GM12878 (cell line): ENCODE measurements around the gene EMC1. TPM values are rescaled to one million over a fixed set of nuclear protein-coding genes. Genes with fewer than 3 reads are reported as not detected.

ENCODE experiments used
- ATAC-seq: fragments of 200-7000 bp; cut with Tn5 transposase; 3 replicates; pipeline ENCODE4 v1.9.1; 2020; ENCODE audit warnings: mild to moderate bottlenecking, moderate library complexity
- BruUV-seq: library from RNA; stranded (reverse); fragments of 400-500 nt; replicated peaks from 2 replicates; lab custom pipeline; 2021; lab: Mats Ljungman, UMichigan
- CTCF ChIA-PET: fragments of 300-600 bp; sonication (Branson Sonifier 250); formaldehyde crosslinking; extraction: SDS; loops from one replicate; lab custom pipeline; 2021; ENCODE audit warnings: inconsistent platforms; lab: Yijun Ruan, JAX
- POLR2A ChIA-PET: fragments of 350-600 bp; formaldehyde crosslinking; extraction: SDS; loops from one replicate; lab custom pipeline; 2021; ENCODE audit warnings: inconsistent platforms; lab: Charles Lee
- RAD21 ChIA-PET: fragments of 300-600 bp; sonication (Branson Sonifier 250); formaldehyde crosslinking; loops from one replicate; lab custom pipeline; 2023; ENCODE audit warnings: antibody characterized with exemption; ENCODE audit not compliant: unreplicated experiment; lab: Charles Lee
- SMC1A ChIA-PET: fragments of 300-600 bp; sonication (Branson Sonifier 250); formaldehyde crosslinking; loops from one replicate; lab custom pipeline; 2023; ENCODE audit not compliant: unreplicated experiment, uncharacterized antibody; lab: Charles Lee
- DNase-seq: peaks from one replicate; pipeline ENCODE4 v3.0.0-alpha.2; 2011; ENCODE audit warnings: low read depth, low spot score
- FAIRE-seq: peaks from 3 replicates; lab custom pipeline; 2011; peaks lifted over from hg19 to GRCh38; lab: Jason Lieb, UNC
- H2AFZ ChIP-seq: 2 replicates; pipeline ENCODE4 v1.6.0; 2011; ENCODE audit warnings: low read depth, low read length, control low read depth; ENCODE audit not compliant: control insufficient read depth
- H3K27ac ChIP-seq: 2 replicates; pipeline ENCODE4 v1.5.1; 2011; ENCODE audit warnings: control low read depth; ENCODE audit not compliant: control insufficient read depth, insufficient read depth
- H3K27me3 ChIP-seq, 2 experiments: replicated peaks in 1 of 2; 2 replicates each; pipeline versions ENCODE4 v1.6.0 to v1.6.1; 2011; ENCODE audit warnings: low read length in 1 of 2; ENCODE audit not compliant: control insufficient read depth in 2 of 2, insufficient read depth in 2 of 2
- H3K36me3 ChIP-seq, 2 experiments: 2 replicates each; pipeline ENCODE4 v1.5.1; 2011; ENCODE audit warnings: low read length in 1 of 2; ENCODE audit not compliant: control insufficient read depth in 2 of 2, insufficient read depth in 2 of 2
- H3K4me1 ChIP-seq: 2 replicates; pipeline ENCODE4 v1.6.1; 2011; ENCODE audit warnings: mild to moderate bottlenecking, low read length, moderate library complexity, mixed read lengths; ENCODE audit not compliant: control insufficient read depth, insufficient read depth
- H3K4me2 ChIP-seq: 2 replicates; pipeline ENCODE4 v1.6.0; 2011; ENCODE audit warnings: control low read depth; ENCODE audit not compliant: control insufficient read depth, insufficient read depth
- H3K4me3 ChIP-seq: fragments of 200-600 bp; sonication (generic); 2 replicates; pipeline ENCODE4 v1.5.1; 2016
- H3K79me2 ChIP-seq: 2 replicates; pipeline ENCODE4 v1.6.0; 2011; ENCODE audit warnings: low read length; ENCODE audit not compliant: control insufficient read depth, insufficient read depth
- H3K9ac ChIP-seq: 2 replicates; pipeline ENCODE4 v1.8.0; 2011; ENCODE audit warnings: low read length, control low read depth, mixed read lengths; ENCODE audit not compliant: control insufficient read depth, insufficient read depth
- H3K9me3 ChIP-seq: replicated peaks from 3 replicates; pipeline ENCODE4 v1.5.1; 2011; ENCODE audit warnings: mild to moderate bottlenecking, low read length; ENCODE audit not compliant: control insufficient read depth, insufficient read depth
- H4K20me1 ChIP-seq: 2 replicates; pipeline ENCODE4 v1.6.0; 2011; ENCODE audit not compliant: control insufficient read depth, insufficient read depth
- ATF7 ChIP-seq: fragments of 450-650 bp; IDR thresholded peaks from 2 replicates; pipeline ENCODE4 v1.6.1; 2016; ENCODE audit warnings: low read depth, mild to moderate bottlenecking
- CREM ChIP-seq: IDR thresholded peaks from 2 replicates; pipeline ENCODE4 v1.6.1; 2014; ENCODE audit warnings: antibody characterized with exemption, low read depth
- EED ChIP-seq: sonication (generic); IDR thresholded peaks from 2 replicates; pipeline ENCODE4 v1.6.1; 2016; ENCODE audit warnings: antibody characterized with exemption, low read depth
- FOS ChIP-seq: IDR thresholded peaks from 3 replicates; pipeline ENCODE4 v1.6.1; 2011; ENCODE audit warnings: borderline replicate concordance; ENCODE audit not compliant: insufficient read length; ENCODE audit errors: extremely low read depth
- HCFC1 ChIP-seq: fragments of 150-350 bp; IDR thresholded peaks from 2 replicates; pipeline ENCODE4 v1.6.1; 2014; ENCODE audit warnings: low read length
- MTA2 ChIP-seq: fragments of 450-650 bp; IDR thresholded peaks from 2 replicates; pipeline ENCODE4 v1.6.1; 2016; ENCODE audit warnings: low read depth, mild to moderate bottlenecking, moderate library complexity
- NR2C1 ChIP-seq: fragments of 450-650 bp; IDR thresholded peaks from 2 replicates; pipeline ENCODE4 v1.6.1; 2017; ENCODE audit warnings: antibody characterized with exemption, mild to moderate bottlenecking, moderate library complexity
- POU2F2 ChIP-seq: IDR thresholded peaks from 3 replicates; pipeline ENCODE4 v1.6.1; 2011; ENCODE audit warnings: low read depth, mild to moderate bottlenecking, low read length, borderline replicate concordance
- RB1 ChIP-seq: fragments of 450-650 bp; formaldehyde crosslinking; IDR thresholded peaks from 2 replicates; pipeline ENCODE4 v1.6.1; 2017; ENCODE audit warnings: mild to moderate bottlenecking, borderline replicate concordance
- RELA ChIP-seq: fragments of 450-650 bp; IDR thresholded peaks from 2 replicates; pipeline ENCODE4 v1.8.0; 2014; ENCODE audit warnings: borderline replicate concordance; ENCODE audit not compliant: partially characterized antibody
- SUZ12 ChIP-seq: fragments of 200-600 bp; sonication (generic); IDR thresholded peaks from one replicate; pipeline ENCODE4 v1.6.1; 2018; ENCODE audit warnings: antibody characterized with exemption, mild to moderate bottlenecking; ENCODE audit not compliant: unreplicated experiment
- TARDBP ChIP-seq: IDR thresholded peaks from 2 replicates; pipeline ENCODE4 v1.6.1; 2016; ENCODE audit warnings: borderline replicate concordance
- TBL1XR1 ChIP-seq: IDR thresholded peaks from 2 replicates; pipeline ENCODE4 v1.6.1; 2012; ENCODE audit warnings: low read depth, low read length, improper control_type of control experiment
- WRNIP1 ChIP-seq: IDR thresholded peaks from 2 replicates; pipeline ENCODE4 v1.6.1; 2011; ENCODE audit warnings: low read depth, low read length, improper control_type of control experiment, borderline replicate concordance
- YY1 ChIP-seq: IDR thresholded peaks from 2 replicates; pipeline ENCODE4 v1.6.1; 2011; ENCODE audit warnings: low read depth, mild to moderate bottlenecking, low read length
- ZNF384 ChIP-seq: IDR thresholded peaks from 2 replicates; pipeline ENCODE4 v1.6.1; 2012; ENCODE audit warnings: low read depth, mild to moderate bottlenecking, low read length, improper control_type of control experiment, borderline replicate concordance
- ZNF622 ChIP-seq: fragments of 450-650 bp; IDR thresholded peaks from 2 replicates; pipeline ENCODE4 v1.6.1; 2017; ENCODE audit warnings: mild to moderate bottlenecking, inconsistent platforms
- ZSCAN29 ChIP-seq: fragments of 450-650 bp; IDR thresholded peaks from 2 replicates; pipeline ENCODE4 v1.6.1; 2017; ENCODE audit warnings: mild to moderate bottlenecking, moderate library complexity
- WGBS: methylation state at CpG from one replicate; pipeline ENCODE4 v1.1.6; 2016; ENCODE audit warnings: low lambda C conversion rate; ENCODE audit not compliant: insufficient replicate concordance, insufficient coverage; ENCODE audit errors: missing lambda C conversion rate; 5-methylcytosine and 5-hydroxymethylcytosine counted together
- in situ Hi-C: fragments of 300-500 bp; cut with MboI; formaldehyde crosslinking; loops from 9 replicates; pipeline ENCODE4 v1.14.3; 2018; ENCODE audit warnings: mixed read lengths
- intact Hi-C: fragments of 100-400 bp; cut with micrococcal nuclease; formaldehyde crosslinking; loops from one replicate; pipeline ENCODE4 v1.14.2; 2022; ENCODE audit not compliant: unreplicated experiment
- polyA plus RNA-seq, 11 experiments: library from polyadenylated mRNA; depleted of rRNA in 4 of 11; unstranded in 6 of 11; stranded (reverse) in 5 of 11; fragments of >200 nt; fragmentation: Nextera tagmentation in 4 of 11; fragmentation: Illumina TruSeq in 1 of 11; extraction: Ambion mirVana in 4 of 11; extraction: Trizol in 1 of 11; gene quantifications; 1 replicate in 1 of 11; 2 replicates in 10 of 11; pipeline versions ENCODE4 v1.2.1 to v1.2.3, GENCODE V29; 2011 to 2016; ENCODE audit warnings: inconsistent platforms in 2 of 11, missing spikeins in 2 of 11, low read depth in 1 of 11
- total RNA-seq, 4 experiments: library from RNA; depleted of rRNA in 3 of 4; stranded (reverse); fragments of >200 nt in 3 of 4; fragmentation: Illumina TruSeq in 1 of 4; extraction: Trizol in 1 of 4; gene quantifications; 2 replicates each; pipeline versions ENCODE4 v1.2.1 to v1.2.3, GENCODE V29; 2013 to 2021
- TF ChIP-seq, protein P1 (sequence below): IDR thresholded peaks from 2 replicates; pipeline ENCODE4 v1.6.1; 2012; ENCODE audit warnings: low read depth, low read length, improper control_type of control experiment
- TF ChIP-seq, protein P2 (sequence below): fragments of 450-650 bp; IDR thresholded peaks from 2 replicates; pipeline ENCODE4 v1.6.1; 2017; ENCODE audit warnings: mild to moderate bottlenecking, moderate library complexity

EMC1 gene
- total and polyA plus RNA-seq, 10 of the 15 experiments (the other 5 are each of a cell fraction or from before 2014, with no cell fraction given): 12.2 to 43.6 (median 20.6) TPM

- Histone ChIP-seq H3K36me3 (peaks cover 36 to 72% of the 10 kb centered on the region in 2 experiments), H3K9me3 (no peaks in the 10 kb centered on the region), H2AFZ (no peak overlapping the region), H3K4me3 (no peak overlapping the region), H4K20me1 (no peaks in the 10 kb centered on the region), H3K79me2 (no peaks in the 10 kb centered on the region), H3K27me3 (no peaks in the 10 kb centered on the region), H3K27ac (no peak overlapping the region), H3K4me1 (no peaks in the 10 kb centered on the region), H3K4me2 (no peak overlapping the region), H3K9ac (no peak overlapping the region)
- in situ Hi-C loops (no loop called here), intact Hi-C loops (loop anchor here (2.0 to 10.0 kb wide), 2 partner anchors 85 to 355 kb away; no protein-coding TSS in a partner anchor)
- ATAC-seq (no peak), DNase-seq (no peak), FAIRE-seq (no peak)
- WGBS: 98% methylated on average over 7 of the region's 7 CpGs
- SMC1A ChIA-PET: interaction anchor here (0.7 to 0.9 kb wide), 3 partner anchors 29 to 42 kb away, joined by 3 read pairs; no protein-coding TSS in a partner anchor
- CTCF ChIA-PET: interaction anchor here (0.7 to 3.6 kb wide), 15 partner anchors 11 to 356 kb away, joined by 3 to 20 read pairs (median 4); no protein-coding TSS in a partner anchor
- no TSS peak for BruUV-seq
- RAD21 ChIA-PET: interaction anchor here (0.9 to 1.4 kb wide), 3 partner anchors 64 to 331 kb away, joined by 3 to 5 read pairs (median 3); no protein-coding TSS in a partner anchor
- TF ChIP-seq, protein P1, sequence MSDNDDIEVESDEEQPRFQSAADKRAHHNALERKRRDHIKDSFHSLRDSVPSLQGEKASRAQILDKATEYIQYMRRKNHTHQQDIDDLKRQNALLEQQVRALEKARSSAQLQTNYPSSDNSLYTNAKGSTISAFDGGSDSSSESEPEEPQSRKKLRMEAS: no peak
- TF ChIP-seq HCFC1 (no peak), POU2F2 (no peak), MTA2 (no peak), ATF7 (no peak), WRNIP1 (no peak), RELA (no peak), SUZ12 (no peak), TARDBP (no peak), TBL1XR1 (no peak), ZNF622 (no peak), NR2C1 (no peak), YY1 (no peak), CREM (no peak), EED (no peak), FOS (no peak), ZNF384 (no peak), ZSCAN29 (no peak), RB1 (no peak)
- TF ChIP-seq, protein P2, sequence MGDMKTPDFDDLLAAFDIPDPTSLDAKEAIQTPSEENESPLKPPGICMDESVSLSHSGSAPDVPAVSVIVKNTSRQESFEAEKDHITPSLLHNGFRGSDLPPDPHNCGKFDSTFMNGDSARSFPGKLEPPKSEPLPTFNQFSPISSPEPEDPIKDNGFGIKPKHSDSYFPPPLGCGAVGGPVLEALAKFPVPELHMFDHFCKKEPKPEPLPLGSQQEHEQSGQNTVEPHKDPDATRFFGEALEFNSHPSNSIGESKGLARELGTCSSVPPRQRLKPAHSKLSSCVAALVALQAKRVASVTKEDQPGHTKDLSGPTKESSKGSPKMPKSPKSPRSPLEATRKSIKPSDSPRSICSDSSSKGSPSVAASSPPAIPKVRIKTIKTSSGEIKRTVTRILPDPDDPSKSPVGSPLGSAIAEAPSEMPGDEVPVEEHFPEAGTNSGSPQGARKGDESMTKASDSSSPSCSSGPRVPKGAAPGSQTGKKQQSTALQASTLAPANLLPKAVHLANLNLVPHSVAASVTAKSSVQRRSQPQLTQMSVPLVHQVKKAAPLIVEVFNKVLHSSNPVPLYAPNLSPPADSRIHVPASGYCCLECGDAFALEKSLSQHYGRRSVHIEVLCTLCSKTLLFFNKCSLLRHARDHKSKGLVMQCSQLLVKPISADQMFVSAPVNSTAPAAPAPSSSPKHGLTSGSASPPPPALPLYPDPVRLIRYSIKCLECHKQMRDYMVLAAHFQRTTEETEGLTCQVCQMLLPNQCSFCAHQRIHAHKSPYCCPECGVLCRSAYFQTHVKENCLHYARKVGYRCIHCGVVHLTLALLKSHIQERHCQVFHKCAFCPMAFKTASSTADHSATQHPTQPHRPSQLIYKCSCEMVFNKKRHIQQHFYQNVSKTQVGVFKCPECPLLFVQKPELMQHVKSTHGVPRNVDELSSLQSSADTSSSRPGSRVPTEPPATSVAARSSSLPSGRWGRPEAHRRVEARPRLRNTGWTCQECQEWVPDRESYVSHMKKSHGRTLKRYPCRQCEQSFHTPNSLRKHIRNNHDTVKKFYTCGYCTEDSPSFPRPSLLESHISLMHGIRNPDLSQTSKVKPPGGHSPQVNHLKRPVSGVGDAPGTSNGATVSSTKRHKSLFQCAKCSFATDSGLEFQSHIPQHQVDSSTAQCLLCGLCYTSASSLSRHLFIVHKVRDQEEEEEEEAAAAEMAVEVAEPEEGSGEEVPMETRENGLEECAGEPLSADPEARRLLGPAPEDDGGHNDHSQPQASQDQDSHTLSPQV: no peak
- POLR2A ChIA-PET: no interaction called here
Measured at GRCh38 chr1:19239876-19240275, 11.4 kb downstream of the EMC1 start.
